Neural progenitor cell (in vitro differentiated cells): ENCODE results near the gene AP2A2. TPM values are rescaled to one million over a fixed set of nuclear protein-coding genes. Genes with fewer than 3 reads are reported as not detected.

Source experiments
- DNase-seq: peaks from one replicate; pipeline ENCODE4 v3.0.0-alpha.2; 2016; ENCODE audit warnings: low spot score
- H2AFZ ChIP-seq: fragments of 200-600 bp; sonication (generic); replicated peaks from 2 replicates; pipeline ENCODE4 v1.6.1; 2016; ENCODE audit warnings: antibody characterized with exemption
- H3F3A ChIP-seq: fragments of 200-600 bp; sonication (generic); 2 replicates; pipeline ENCODE4 v1.6.1; 2016; ENCODE audit warnings: antibody characterized with exemption, low read depth
- H3K27ac ChIP-seq: fragments of 200-600 bp; sonication (generic); 2 replicates; pipeline ENCODE4 v1.5.1; 2016; ENCODE audit warnings: mild to moderate bottlenecking
- H3K27me3 ChIP-seq: fragments of 200-600 bp; sonication (generic); 2 replicates; pipeline ENCODE4 v1.6.1; 2016; ENCODE audit warnings: mild to moderate bottlenecking, moderate library complexity
- H3K36me3 ChIP-seq: fragments of 200-600 bp; sonication (generic); 2 replicates; pipeline ENCODE4 v1.5.1; 2016
- H3K4me1 ChIP-seq: fragments of 200-600 bp; sonication (generic); 2 replicates; pipeline ENCODE4 v1.6.1; 2016; ENCODE audit warnings: mixed run types
- H3K4me2 ChIP-seq: fragments of 200-600 bp; sonication (generic); 2 replicates; pipeline ENCODE4 v1.6.1; 2016
- H3K4me3 ChIP-seq: fragments of 200-600 bp; sonication (generic); 2 replicates; pipeline ENCODE4 v1.5.1; 2016
- H3K79me2 ChIP-seq: fragments of 200-600 bp; sonication (generic); 2 replicates; pipeline ENCODE4 v1.6.1; 2016; ENCODE audit warnings: low read depth
- H3K9ac ChIP-seq: fragments of 200-600 bp; sonication (generic); 2 replicates; pipeline ENCODE4 v1.6.1; 2016
- H3K9me3 ChIP-seq: fragments of 200-600 bp; sonication (generic); 2 replicates; pipeline ENCODE4 v1.5.1; 2016; ENCODE audit warnings: low read depth
- H4K20me1 ChIP-seq: fragments of 200-600 bp; sonication (generic); 2 replicates; pipeline ENCODE4 v1.6.1; 2016; ENCODE audit warnings: low read depth
- H3K27ac Mint-ChIP-seq: 3 replicates; pipeline ENCODE4 v1.8.0; 2021; ENCODE audit warnings: mixed read lengths
- H3K27me3 Mint-ChIP-seq: 2 replicates; pipeline ENCODE4 v1.8.0; 2022; ENCODE audit warnings: low read depth, mild to moderate bottlenecking, inconsistent platforms, moderate library complexity, mixed read lengths; ENCODE audit not compliant: insufficient read depth
- H3K36me3 Mint-ChIP-seq: 3 replicates; pipeline ENCODE4 v1.8.0; 2021; ENCODE audit warnings: mixed read lengths
- H3K4me1 Mint-ChIP-seq: 3 replicates; pipeline ENCODE4 v1.8.0; 2021; ENCODE audit warnings: mixed read lengths
- H3K4me3 Mint-ChIP-seq: 3 replicates; pipeline ENCODE4 v1.8.0; 2021; ENCODE audit warnings: mild to moderate bottlenecking, moderate library complexity, mixed read lengths
- H3K9me3 Mint-ChIP-seq: 3 replicates; pipeline ENCODE4 v1.8.0; 2020; ENCODE audit warnings: mixed read lengths
- EZH2 ChIP-seq: fragments of 200-600 bp; sonication (generic); IDR thresholded peaks from 2 replicates; pipeline ENCODE4 v1.6.1; 2017; ENCODE audit warnings: antibody characterized with exemption, mild to moderate bottlenecking, moderate library complexity
- EZH2phosphoT487 ChIP-seq: fragments of 200-600 bp; sonication (generic); IDR thresholded peaks from 2 replicates; pipeline ENCODE4 v1.6.1; 2017; ENCODE audit warnings: antibody characterized with exemption
- total RNA-seq: library from RNA; depleted of rRNA; stranded (reverse); fragments of >200 nt; gene quantifications from 2 replicates; pipeline ENCODE4 v1.2.3, GENCODE V29; 2015; ENCODE audit warnings: low replicate concordance
- TF ChIP-seq, protein P1 (sequence below): fragments of 200-600 bp; sonication (generic); IDR thresholded peaks from 2 replicates; pipeline ENCODE4 v1.5.1; 2017; ENCODE audit warnings: antibody characterized with exemption, mild to moderate bottlenecking

Gene AP2A2
- total RNA-seq, 1 donor from 2014 or later: 67.5 TPM

DNA sequence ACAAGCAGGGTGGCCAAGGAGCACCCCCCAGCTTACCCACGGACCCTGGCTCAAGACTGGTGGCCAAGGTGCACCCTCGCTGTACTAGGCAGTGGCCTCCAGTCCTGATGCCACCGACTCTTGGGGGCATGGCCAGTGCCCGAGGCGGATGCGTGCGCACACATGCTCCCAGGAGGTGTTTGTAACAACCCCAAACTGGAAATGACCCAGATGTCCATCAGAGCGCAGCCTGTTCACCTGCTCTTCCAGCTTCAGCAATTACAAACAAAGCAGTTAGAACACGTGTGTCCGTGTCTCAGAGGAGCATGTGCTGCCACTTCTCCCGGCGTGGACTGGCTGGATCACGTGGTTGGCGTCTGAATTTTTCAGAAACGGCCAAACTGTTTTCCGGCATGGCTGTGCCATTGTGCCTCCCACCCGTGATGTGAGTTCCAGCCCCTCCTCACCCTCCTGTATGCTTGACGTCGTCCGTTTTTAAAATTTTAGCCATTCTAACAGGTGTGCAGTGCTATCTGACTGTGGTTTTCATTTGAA, 118.0 kb downstream of the AP2A2 start:
- no peak for TF ChIP-seq EZH2
- TF ChIP-seq, protein P1, sequence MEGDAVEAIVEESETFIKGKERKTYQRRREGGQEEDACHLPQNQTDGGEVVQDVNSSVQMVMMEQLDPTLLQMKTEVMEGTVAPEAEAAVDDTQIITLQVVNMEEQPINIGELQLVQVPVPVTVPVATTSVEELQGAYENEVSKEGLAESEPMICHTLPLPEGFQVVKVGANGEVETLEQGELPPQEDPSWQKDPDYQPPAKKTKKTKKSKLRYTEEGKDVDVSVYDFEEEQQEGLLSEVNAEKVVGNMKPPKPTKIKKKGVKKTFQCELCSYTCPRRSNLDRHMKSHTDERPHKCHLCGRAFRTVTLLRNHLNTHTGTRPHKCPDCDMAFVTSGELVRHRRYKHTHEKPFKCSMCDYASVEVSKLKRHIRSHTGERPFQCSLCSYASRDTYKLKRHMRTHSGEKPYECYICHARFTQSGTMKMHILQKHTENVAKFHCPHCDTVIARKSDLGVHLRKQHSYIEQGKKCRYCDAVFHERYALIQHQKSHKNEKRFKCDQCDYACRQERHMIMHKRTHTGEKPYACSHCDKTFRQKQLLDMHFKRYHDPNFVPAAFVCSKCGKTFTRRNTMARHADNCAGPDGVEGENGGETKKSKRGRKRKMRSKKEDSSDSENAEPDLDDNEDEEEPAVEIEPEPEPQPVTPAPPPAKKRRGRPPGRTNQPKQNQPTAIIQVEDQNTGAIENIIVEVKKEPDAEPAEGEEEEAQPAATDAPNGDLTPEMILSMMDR: no peak
- no peak for TF ChIP-seq EZH2phosphoT487
- H3K36me3 ChIP-seq: no peaks in the 10 kb centered on the region

DNA sequence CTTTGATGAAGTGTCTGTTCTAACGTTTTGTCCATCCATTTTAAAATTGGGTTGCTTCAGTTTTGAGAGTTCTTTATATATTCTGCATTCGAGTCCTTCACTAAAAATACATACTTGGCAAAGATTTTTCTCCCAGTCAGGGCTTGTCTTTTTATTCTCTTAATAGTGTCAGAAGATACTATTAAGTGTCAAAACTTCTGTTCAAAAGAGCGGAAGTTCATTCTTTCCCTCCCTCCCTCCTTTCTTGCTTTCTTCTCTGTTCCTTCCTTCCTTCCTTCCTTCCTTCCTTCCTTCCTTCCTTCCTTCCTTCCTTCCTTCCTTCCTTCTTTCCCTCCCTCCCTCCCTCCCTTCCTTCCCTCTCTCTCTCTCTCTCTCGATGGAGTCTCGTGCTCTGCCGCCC, 118.5 kb downstream of the AP2A2 start:
- Histone ChIP-seq H3K79me2 (no peaks in the 10 kb centered on the region), H3K27ac (no peak overlapping the region), H3K4me3 (no peak overlapping the region), H3K4me2 (no peak overlapping the region), H3K4me1 (no peaks in the 10 kb centered on the region), H3K9me3 (no peaks in the 10 kb centered on the region), H3K27me3 (no peaks in the 10 kb centered on the region), H2AFZ (no peak overlapping the region), H3F3A (no peaks in the 10 kb centered on the region), H3K36me3 (no peaks in the 10 kb centered on the region), H3K9ac (no peak overlapping the region), H4K20me1 (no peaks in the 10 kb centered on the region)
- Mint-ChIP-seq H3K27ac (no peak overlapping the region), H3K4me1 (no peaks in the 10 kb centered on the region), H3K4me3 (no peak overlapping the region), H3K9me3 (no peaks in the 10 kb centered on the region), H3K27me3 (peaks cover under 1% of the 10 kb centered on the region), H3K36me3 (no peaks in the 10 kb centered on the region)
- DNase-seq: no peak
- TF ChIP-seq, protein P1: no peak
- no peak for TF ChIP-seq EZH2phosphoT487
- no peak for TF ChIP-seq EZH2

More for the DNA sequence above, 118.0 kb downstream of the AP2A2 start:
- DNase-seq: no peak
- H3K4me2 ChIP-seq: no peak overlapping the region
- no peak overlapping the region for H3K4me3 Mint-ChIP-seq
- H3K4me1 Mint-ChIP-seq: no peaks in the 10 kb centered on the region
- H3K9ac ChIP-seq: no peak overlapping the region
- no peak overlapping the region for H3K27ac ChIP-seq
- no peaks in the 10 kb centered on the region for H3K9me3 ChIP-seq
- no peaks in the 10 kb centered on the region for H3K27me3 ChIP-seq
- no peaks in the 10 kb centered on the region for H3K27me3 Mint-ChIP-seq
- H3K9me3 Mint-ChIP-seq: no peaks in the 10 kb centered on the region
- H4K20me1 ChIP-seq: no peaks in the 10 kb centered on the region
- no peak overlapping the region for H3K27ac Mint-ChIP-seq
- H3K36me3 Mint-ChIP-seq: no peaks in the 10 kb centered on the region
- no peaks in the 10 kb centered on the region for H3K79me2 ChIP-seq
- no peaks in the 10 kb centered on the region for H3F3A ChIP-seq
- H3K4me1 ChIP-seq: no peaks in the 10 kb centered on the region
- H2AFZ ChIP-seq: no peak overlapping the region
- no peak overlapping the region for H3K4me3 ChIP-seq

GRCh38 chr11:1047595-1048156, 122.0 kb downstream of the AP2A2 start:
- Mint-ChIP-seq H3K36me3 (no peaks in the 10 kb centered on the region), H3K27me3 (peaks cover 2% of the 10 kb centered on the region), H3K9me3 (no peaks in the 10 kb centered on the region), H3K4me1 (no peaks in the 10 kb centered on the region), H3K4me3 (no peak overlapping the region), H3K27ac (peak overlapping the region; percentile 46)
- no peak overlapping the region for H3K4me3 ChIP-seq
- H3K36me3 ChIP-seq: no peaks in the 10 kb centered on the region
- no peaks in the 10 kb centered on the region for H3K79me2 ChIP-seq
- H3K4me1 ChIP-seq: no peaks in the 10 kb centered on the region
- H3K9ac ChIP-seq: no peak overlapping the region
- no peak overlapping the region for H3K4me2 ChIP-seq
- H4K20me1 ChIP-seq: no peaks in the 10 kb centered on the region
- no peak for DNase-seq
- TF ChIP-seq, protein P1: no peak
- TF ChIP-seq EZH2: no peak
- no peak for TF ChIP-seq EZH2phosphoT487
- no peaks in the 10 kb centered on the region for H3F3A ChIP-seq
- no peaks in the 10 kb centered on the region for H3K9me3 ChIP-seq
- H3K27ac ChIP-seq: no peak overlapping the region
- no peaks in the 10 kb centered on the region for H3K27me3 ChIP-seq
- H2AFZ ChIP-seq: no peak overlapping the region
